ENCODE data around the gene CFAP46. TPM values are rescaled to one million over a fixed set of nuclear protein-coding genes. Genes with fewer than 3 reads are reported as not detected.
"Not testable (repeated sequence)": the region's sequence is repeated elsewhere in the genome, so short reads cannot be mapped to it uniquely, and the experiment has no call there.

The CFAP46 gene
- total and polyA plus RNA-seq, 2 experiments from 2014 or later = 3.1 to 5.4 TPM

DNA sequence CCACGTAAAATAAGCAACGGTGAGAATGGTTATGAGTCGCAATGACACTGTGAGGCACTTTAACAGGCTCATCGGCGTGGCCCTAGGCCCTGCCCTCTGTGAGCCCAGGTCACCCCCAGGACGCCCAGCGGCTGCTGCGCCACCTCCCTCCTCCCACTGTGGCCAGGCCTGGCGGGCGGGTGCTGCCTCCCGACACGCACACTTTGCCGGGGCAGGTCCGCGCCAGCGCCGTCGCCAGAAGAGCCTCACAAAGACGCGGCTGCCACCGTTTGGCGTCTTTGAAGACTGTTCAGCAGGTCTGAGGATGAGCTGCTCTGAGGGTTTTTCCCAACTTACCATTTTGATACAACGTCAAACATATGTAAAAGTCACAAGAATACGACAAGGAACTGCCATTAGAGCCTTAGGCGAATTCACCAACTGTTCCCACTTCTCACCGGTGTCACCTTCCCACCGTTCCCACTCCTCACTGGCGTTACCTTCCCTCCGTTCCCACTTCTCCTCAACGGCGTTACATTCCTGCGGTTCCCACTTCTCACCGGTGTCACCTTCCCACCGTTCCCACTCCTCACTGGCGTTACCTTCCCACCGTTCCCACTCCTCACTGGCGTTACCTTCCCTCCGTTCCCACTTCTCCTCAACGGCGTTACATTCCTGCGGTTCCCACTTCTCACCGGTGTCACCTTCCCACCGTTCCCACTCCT lies 22.5 kb upstream of the CFAP46 start:
- DNase-seq (ENCODE audit: low spot score) = not testable (repeated sequence)

DNA sequence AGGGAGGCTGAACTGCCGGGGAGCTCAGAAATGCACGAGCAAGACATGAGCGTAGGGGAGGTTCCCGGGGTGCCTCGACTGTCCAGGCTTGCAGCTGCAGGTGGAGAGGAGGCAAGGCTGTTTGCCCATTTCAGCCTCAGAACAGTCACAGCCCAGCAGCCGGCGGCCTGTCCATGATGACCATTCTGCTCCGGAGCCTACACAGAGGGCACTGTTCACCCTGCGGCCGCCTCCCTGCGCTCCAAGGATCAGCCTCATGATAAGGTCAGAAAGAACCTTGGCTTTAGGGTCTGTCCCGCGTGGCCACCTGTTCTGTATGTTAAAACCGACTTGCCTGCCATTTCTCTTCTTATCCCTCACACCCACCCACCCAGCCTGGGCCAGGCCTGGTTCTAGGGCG lies 21.9 kb upstream of the CFAP46 start:
- Histone ChIP-seq H3K4me1 (ENCODE audit: insufficient read depth) (peaks cover 4% of the 10 kb centered on the region; the same call in 1 of the 2 replicates), H3K4me3 (no peak overlapping the region), H3K36me3 (ENCODE audit: insufficient read depth) (no peaks in the 10 kb centered on the region), H4K20me1 (replicated peaks; ENCODE audit: insufficient read depth) (no peaks in the 10 kb centered on the region), H3K9me2 (ENCODE audit: insufficient read depth) (no peaks in the 10 kb centered on the region), H2AFZ (no peak overlapping the region), H3K79me2 (replicated peaks; ENCODE audit: insufficient read depth) (no peaks in the 10 kb centered on the region), H3F3A (replicated peaks; ENCODE audit: low read depth) (no peaks in the 10 kb centered on the region), H3K27me3 (ENCODE audit: insufficient read depth) (no peaks in the 10 kb centered on the region), H3K4me2 (no peak overlapping the region), H3K27ac (ENCODE audit: low read depth) (no peak overlapping the region)
- no peak overlapping the region for H3K4me3 Mint-ChIP-seq
- no peak for DNase-seq (ENCODE audit: low spot score)
- peaks cover 14% of the 10 kb centered on the region for H3K27me3 Mint-ChIP-seq (ENCODE audit: insufficient read depth, low read depth, poor library complexity)
- no peaks in the 10 kb centered on the region; the same call in 2 of the 3 replicates for H3K9me3 Mint-ChIP-seq
- TF ChIP-seq, protein P1, sequence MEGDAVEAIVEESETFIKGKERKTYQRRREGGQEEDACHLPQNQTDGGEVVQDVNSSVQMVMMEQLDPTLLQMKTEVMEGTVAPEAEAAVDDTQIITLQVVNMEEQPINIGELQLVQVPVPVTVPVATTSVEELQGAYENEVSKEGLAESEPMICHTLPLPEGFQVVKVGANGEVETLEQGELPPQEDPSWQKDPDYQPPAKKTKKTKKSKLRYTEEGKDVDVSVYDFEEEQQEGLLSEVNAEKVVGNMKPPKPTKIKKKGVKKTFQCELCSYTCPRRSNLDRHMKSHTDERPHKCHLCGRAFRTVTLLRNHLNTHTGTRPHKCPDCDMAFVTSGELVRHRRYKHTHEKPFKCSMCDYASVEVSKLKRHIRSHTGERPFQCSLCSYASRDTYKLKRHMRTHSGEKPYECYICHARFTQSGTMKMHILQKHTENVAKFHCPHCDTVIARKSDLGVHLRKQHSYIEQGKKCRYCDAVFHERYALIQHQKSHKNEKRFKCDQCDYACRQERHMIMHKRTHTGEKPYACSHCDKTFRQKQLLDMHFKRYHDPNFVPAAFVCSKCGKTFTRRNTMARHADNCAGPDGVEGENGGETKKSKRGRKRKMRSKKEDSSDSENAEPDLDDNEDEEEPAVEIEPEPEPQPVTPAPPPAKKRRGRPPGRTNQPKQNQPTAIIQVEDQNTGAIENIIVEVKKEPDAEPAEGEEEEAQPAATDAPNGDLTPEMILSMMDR (conservative IDR thresholded peaks at IDR 0.05; ENCODE audit: low read depth in 2 of 2) = no peak
- no peak for TF ChIP-seq ZNF114 (CRISPR knock-in tag; IDR thresholded peaks at IDR 0.05)
- TF ChIP-seq, protein P2, sequence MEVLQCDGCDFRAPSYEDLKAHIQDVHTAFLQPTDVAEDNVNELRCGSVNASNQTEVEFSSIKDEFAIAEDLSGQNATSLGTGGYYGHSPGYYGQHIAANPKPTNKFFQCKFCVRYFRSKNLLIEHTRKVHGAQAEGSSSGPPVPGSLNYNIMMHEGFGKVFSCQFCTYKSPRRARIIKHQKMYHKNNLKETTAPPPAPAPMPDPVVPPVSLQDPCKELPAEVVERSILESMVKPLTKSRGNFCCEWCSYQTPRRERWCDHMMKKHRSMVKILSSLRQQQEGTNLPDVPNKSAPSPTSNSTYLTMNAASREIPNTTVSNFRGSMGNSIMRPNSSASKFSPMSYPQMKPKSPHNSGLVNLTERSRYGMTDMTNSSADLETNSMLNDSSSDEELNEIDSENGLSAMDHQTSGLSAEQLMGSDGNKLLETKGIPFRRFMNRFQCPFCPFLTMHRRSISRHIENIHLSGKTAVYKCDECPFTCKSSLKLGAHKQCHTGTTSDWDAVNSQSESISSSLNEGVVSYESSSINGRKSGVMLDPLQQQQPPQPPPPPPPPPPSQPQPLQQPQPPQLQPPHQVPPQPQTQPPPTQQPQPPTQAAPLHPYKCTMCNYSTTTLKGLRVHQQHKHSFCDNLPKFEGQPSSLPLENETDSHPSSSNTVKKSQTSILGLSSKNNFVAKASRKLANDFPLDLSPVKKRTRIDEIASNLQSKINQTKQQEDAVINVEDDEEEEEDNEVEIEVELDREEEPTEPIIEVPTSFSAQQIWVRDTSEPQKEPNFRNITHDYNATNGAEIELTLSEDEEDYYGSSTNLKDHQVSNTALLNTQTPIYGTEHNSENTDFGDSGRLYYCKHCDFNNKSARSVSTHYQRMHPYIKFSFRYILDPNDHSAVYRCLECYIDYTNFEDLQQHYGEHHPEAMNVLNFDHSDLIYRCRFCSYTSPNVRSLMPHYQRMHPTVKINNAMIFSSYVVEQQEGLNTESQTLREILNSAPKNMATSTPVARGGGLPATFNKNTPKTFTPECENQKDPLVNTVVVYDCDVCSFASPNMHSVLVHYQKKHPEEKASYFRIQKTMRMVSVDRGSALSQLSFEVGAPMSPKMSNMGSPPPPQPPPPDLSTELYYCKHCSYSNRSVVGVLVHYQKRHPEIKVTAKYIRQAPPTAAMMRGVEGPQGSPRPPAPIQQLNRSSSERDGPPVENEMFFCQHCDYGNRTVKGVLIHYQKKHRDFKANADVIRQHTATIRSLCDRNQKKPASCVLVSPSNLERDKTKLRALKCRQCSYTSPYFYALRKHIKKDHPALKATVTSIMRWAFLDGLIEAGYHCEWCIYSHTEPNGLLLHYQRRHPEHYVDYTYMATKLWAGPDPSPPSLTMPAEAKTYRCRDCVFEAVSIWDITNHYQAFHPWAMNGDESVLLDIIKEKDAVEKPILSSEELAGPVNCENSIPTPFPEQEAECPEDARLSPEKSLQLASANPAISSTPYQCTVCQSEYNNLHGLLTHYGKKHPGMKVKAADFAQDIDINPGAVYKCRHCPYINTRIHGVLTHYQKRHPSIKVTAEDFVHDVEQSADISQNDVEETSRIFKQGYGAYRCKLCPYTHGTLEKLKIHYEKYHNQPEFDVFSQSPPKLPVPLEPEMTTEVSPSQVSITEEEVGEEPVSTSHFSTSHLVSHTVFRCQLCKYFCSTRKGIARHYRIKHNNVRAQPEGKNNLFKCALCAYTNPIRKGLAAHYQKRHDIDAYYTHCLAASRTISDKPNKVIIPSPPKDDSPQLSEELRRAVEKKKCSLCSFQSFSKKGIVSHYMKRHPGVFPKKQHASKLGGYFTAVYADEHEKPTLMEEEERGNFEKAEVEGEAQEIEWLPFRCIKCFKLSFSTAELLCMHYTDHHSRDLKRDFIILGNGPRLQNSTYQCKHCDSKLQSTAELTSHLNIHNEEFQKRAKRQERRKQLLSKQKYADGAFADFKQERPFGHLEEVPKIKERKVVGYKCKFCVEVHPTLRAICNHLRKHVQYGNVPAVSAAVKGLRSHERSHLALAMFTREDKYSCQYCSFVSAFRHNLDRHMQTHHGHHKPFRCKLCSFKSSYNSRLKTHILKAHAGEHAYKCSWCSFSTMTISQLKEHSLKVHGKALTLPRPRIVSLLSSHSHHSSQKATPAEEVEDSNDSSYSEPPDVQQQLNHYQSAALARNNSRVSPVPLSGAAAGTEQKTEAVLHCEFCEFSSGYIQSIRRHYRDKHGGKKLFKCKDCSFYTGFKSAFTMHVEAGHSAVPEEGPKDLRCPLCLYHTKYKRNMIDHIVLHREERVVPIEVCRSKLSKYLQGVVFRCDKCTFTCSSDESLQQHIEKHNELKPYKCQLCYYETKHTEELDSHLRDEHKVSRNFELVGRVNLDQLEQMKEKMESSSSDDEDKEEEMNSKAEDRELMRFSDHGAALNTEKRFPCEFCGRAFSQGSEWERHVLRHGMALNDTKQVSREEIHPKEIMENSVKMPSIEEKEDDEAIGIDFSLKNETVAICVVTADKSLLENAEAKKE (CRISPR knock-in tag; IDR thresholded peaks at IDR 0.05) = no peak
- peaks cover 4% of the 10 kb centered on the region; the same call in 1 of the 3 replicates for H3K36me3 Mint-ChIP-seq (ENCODE audit: low read depth)
- no peak for ATAC-seq
- H3K4me1 Mint-ChIP-seq = peaks cover 26% of the 10 kb centered on the region
- H3K27ac Mint-ChIP-seq = no peak overlapping the region

More for the DNA sequence above, 22.5 kb upstream of the CFAP46 start:
- not testable (repeated sequence) for H3K4me3 Mint-ChIP-seq; H3F3A ChIP-seq (replicated peaks; ENCODE audit: low read depth); H3K79me2 ChIP-seq (replicated peaks; ENCODE audit: insufficient read depth); ATAC-seq; H3K9me3 Mint-ChIP-seq; H3K27ac ChIP-seq (ENCODE audit: low read depth); H3K27ac Mint-ChIP-seq; H3K4me1 ChIP-seq (ENCODE audit: insufficient read depth); H3K4me3 ChIP-seq; H3K36me3 Mint-ChIP-seq (ENCODE audit: low read depth); H3K27me3 ChIP-seq (ENCODE audit: insufficient read depth); H3K9me2 ChIP-seq (ENCODE audit: insufficient read depth); H2AFZ ChIP-seq; H4K20me1 ChIP-seq (replicated peaks; ENCODE audit: insufficient read depth); H3K36me3 ChIP-seq (ENCODE audit: insufficient read depth); H3K4me2 ChIP-seq
- peaks cover 26% of the 10 kb centered on the region for H3K4me1 Mint-ChIP-seq
- peaks cover 14% of the 10 kb centered on the region for H3K27me3 Mint-ChIP-seq (ENCODE audit: insufficient read depth, low read depth, poor library complexity)
